OCI-LY3 (cell line): ENCODE measurements around the gene PRMT3.

Experiments used
- EZH2phosphoT487 ChIP-seq: fragments of 200-600 bp; shearing (Covaris generic); IDR thresholded peaks from 2 replicates; pipeline ENCODE4 v1.6.1; 2018; ENCODE audit warnings: antibody characterized with exemption, mixed run types, low read depth
- TF ChIP-seq, protein P1 (sequence below): fragments of 200-600, 300-600 bp; sonication (generic); IDR thresholded peaks from 2 replicates; pipeline ENCODE4 v1.5.1; 2014; ENCODE audit warnings: antibody characterized with exemption, low read length, low read depth

DNA sequence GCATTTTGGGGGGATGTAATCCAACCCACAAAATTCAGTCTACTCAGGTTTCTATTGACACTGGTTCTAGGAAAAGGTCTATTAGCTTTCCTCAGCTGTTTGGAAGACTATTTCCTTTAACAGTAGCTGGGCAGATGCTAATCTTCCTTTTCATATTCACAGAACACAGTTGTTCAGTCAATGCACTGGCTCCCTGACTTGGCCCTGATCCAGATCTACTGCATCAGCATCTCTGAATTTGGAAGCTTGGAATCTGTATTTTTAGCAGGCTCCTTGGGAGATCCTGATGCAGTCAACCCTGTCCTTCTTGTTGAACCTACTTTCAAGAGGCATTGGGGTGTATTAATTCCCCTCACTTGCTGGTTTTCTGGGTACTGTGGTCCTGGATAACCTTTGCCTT is 17.7 kb upstream of the PRMT3 start:
- TF ChIP-seq, protein P1, sequence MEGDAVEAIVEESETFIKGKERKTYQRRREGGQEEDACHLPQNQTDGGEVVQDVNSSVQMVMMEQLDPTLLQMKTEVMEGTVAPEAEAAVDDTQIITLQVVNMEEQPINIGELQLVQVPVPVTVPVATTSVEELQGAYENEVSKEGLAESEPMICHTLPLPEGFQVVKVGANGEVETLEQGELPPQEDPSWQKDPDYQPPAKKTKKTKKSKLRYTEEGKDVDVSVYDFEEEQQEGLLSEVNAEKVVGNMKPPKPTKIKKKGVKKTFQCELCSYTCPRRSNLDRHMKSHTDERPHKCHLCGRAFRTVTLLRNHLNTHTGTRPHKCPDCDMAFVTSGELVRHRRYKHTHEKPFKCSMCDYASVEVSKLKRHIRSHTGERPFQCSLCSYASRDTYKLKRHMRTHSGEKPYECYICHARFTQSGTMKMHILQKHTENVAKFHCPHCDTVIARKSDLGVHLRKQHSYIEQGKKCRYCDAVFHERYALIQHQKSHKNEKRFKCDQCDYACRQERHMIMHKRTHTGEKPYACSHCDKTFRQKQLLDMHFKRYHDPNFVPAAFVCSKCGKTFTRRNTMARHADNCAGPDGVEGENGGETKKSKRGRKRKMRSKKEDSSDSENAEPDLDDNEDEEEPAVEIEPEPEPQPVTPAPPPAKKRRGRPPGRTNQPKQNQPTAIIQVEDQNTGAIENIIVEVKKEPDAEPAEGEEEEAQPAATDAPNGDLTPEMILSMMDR, result no peak
- no peak for TF ChIP-seq EZH2phosphoT487
